ENCODE data around the gene IDI1. TPM values are rescaled to one million over a fixed set of nuclear protein-coding genes. Genes with fewer than 3 reads are reported as not detected.
"Not testable (repeated sequence)": the region's sequence is repeated elsewhere in the genome, so short reads cannot be mapped to it uniquely, and the experiment has no call there.

Gene IDI1
- total RNA-seq, result 146 TPM

- DNase-seq, result peak; percentile 100
Observed at GRCh38 chr10:1048732-1049424, at the start of gene IDI1. Gene IDI1 (minus strand): TSS chr10:1049119. CDS start chr10:1049003, 116 bp downstream.

DNA sequence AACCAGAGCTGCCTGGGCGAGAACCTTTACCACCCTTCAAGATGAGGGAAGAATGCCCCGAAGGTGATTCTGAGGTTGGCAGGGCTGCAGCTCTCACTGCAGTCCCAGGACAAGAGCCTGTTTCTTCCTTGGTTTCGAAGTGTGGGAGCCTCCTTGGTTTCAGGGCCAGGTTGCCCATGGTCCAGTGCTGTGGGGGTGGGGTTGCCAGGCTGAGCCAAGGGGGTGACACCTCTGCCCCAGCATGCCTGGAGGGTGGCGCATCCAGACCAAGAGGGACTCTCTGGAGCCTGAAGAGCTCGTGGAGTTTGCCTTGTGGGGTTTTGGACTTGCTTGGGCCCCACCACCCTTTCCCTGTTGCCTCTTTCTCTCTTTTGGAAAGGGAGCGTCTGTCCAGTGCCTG lies 48.5 kb upstream of the IDI1 start:
- no peak for DNase-seq

GRCh38 chr10:1096287-1096889 lies 47.5 kb upstream of the IDI1 start:
- DNase-seq, result no peak

- DNase-seq, result no peak
Observed at GRCh38 chr10:1095498-1095897, 46.6 kb upstream of the IDI1 start.

DNA sequence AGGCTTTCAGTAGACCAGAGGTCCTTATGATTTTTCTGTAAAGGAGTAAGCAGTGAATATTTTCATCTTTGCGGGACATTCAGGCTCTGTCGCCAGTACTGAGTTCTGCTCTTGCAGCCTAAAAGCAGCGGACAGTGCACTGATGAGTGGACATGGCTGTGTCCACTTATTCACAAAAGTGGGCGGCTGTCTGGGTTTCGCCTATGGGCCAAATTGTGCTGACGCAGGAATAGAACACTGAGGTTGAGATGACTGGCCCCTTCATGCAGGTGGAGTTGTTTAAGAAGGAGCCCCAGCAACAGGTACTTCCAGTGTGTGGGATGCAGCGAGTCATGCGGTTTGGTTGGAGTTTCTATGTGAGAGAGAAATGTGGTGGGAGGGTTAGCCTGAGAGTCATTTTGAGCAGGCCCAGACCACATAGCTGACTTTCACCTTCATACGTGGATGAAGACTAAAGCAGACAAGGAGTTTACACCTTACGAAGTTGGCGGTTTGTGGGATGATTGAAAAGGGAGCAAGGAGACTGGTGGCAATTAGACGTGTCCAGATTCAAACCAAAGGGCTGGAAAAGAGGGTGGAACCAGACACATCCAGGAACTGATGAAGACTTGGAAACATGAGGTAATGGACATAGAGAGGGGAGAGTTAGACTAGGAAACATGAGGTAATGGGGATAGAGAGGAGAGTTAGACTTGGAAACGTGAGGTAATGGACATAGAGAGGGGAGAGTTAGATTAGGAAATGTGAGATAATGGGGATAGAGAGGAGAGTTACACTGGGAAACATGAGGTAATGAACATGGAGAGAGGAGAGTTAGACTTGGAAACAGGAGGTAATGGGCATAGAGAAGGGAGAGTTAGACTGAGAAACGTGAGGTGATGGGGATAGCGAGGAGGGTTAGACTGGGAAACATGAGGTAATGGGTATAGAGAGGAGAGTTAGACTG lies 45.5 kb upstream of the IDI1 start:
- DNase-seq, result no peak

GRCh38 chr10:1093696-1094095 lies 44.8 kb upstream of the IDI1 start:
- no peak for DNase-seq

DNA sequence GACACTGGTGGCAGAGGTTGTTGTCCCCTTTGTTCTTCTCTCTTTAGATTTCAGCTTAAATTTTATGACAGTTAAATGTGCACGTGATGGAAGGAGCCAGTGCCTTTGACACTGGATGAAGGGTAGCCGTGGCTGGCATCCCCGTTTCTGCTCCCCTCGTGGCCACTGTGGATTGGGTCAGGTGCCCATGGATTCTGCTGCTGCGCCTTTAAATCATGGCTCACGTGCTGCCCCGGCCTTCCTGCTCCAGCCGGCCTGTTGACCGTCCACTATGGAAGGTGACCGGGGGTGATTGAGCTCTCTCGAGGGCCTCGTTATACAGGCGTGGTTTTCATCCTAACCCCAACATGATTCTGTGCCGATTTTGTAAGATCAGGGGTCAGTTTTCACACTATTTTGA lies 41.8 kb upstream of the IDI1 start:
- DNase-seq, result no peak

- DNase-seq, result peak; percentile 32
Observed at GRCh38 chr10:1089017-1089689, 40.2 kb upstream of the IDI1 start.

- DNase-seq, result no peak
Observed at GRCh38 chr10:1086787-1087186, 37.9 kb upstream of the IDI1 start.

- DNase-seq, result no peak
Observed at GRCh38 chr10:1085258-1085657, 36.3 kb upstream of the IDI1 start.

GRCh38 chr10:1084011-1084950 lies 35.4 kb upstream of the IDI1 start:
- DNase-seq, result no peak

DNA sequence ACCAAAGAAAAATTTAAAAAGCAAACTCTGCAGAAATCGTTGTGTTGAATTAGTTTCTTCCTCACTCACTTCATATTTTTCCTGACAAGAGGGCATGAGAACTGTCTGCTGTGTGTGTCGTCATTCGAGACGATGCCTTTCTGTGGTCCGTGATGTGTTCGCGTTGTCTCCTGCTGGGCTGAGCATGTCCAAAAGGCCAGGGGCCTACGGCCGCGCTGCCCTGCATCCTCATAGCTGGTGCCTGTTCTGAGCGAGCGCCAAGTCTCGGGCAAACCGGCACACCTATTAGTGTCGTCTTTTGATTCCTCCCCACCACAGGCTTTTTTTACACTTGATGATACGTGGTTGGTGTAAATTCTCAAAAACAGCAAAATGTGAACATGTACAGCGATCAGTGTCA lies 34.7 kb upstream of the IDI1 start:
- no peak for DNase-seq

GRCh38 chr10:1078668-1079067 lies 29.7 kb upstream of the IDI1 start:
- no peak for DNase-seq

- no peak for DNase-seq
Observed at GRCh38 chr10:1074748-1075308, 25.9 kb upstream of the IDI1 start.

- no peak for DNase-seq
Observed at GRCh38 chr10:1074052-1074747, 25.3 kb upstream of the IDI1 start.

GRCh38 chr10:1070919-1071318 lies 22.0 kb upstream of the IDI1 start:
- no peak for DNase-seq

- no peak for DNase-seq
Observed at GRCh38 chr10:1068380-1069361, 19.8 kb upstream of the IDI1 start.

- not testable (repeated sequence) for DNase-seq
Observed at GRCh38 chr10:1066734-1067133, 17.8 kb upstream of the IDI1 start.

GRCh38 chr10:1064964-1065247 lies 16.0 kb upstream of the IDI1 start:
- DNase-seq, result no peak

Measured in occipital lobe (tissue), 2 donors.